Type B pancreatic cell (in vitro differentiated cells): Measurements from ENCODE around the gene VIT. TPM values are rescaled to one million over a fixed set of nuclear protein-coding genes. Genes with fewer than 3 reads are reported as not detected.

Experiments
- DNase-seq: peaks from one replicate; pipeline ENCODE4 v3.0.0; 2021; ENCODE audit warnings: mixed read lengths; ENCODE audit not compliant: unreplicated experiment; ENCODE audit errors: extremely low spot score
- H3K27ac Mint-ChIP-seq: 2 replicates; pipeline ENCODE4 v1.8.0; 2021; ENCODE audit warnings: mild to moderate bottlenecking, mixed read lengths
- H3K27me3 Mint-ChIP-seq: 2 replicates; pipeline ENCODE4 v1.8.0; 2021; ENCODE audit warnings: mixed read lengths
- H3K36me3 Mint-ChIP-seq: 2 replicates; pipeline ENCODE4 v1.8.0; 2021; ENCODE audit warnings: mixed read lengths
- H3K4me1 Mint-ChIP-seq: one replicate; pipeline ENCODE4 v1.8.0; 2021; ENCODE audit warnings: mixed read lengths; ENCODE audit not compliant: unreplicated experiment
- H3K4me3 Mint-ChIP-seq: 2 replicates; pipeline ENCODE4 v1.8.0; 2021; ENCODE audit warnings: mild to moderate bottlenecking, mixed read lengths
- H3K9me3 Mint-ChIP-seq: 2 replicates; pipeline ENCODE4 v1.8.0; 2021; ENCODE audit warnings: mixed read lengths
- total RNA-seq: library from RNA; stranded (reverse); gene quantifications from 2 replicates; pipeline ENCODE4 v1.2.1, GENCODE V29; 2021; ENCODE audit warnings: low replicate concordance
- TF ChIP-seq, protein P1 (sequence below): fragments of 200-600 bp; sonication (generic); conservative IDR thresholded peaks from 2 replicates; pipeline ENCODE4 v1.5.0; 2021; ENCODE audit warnings: antibody characterized with exemption, mild to moderate bottlenecking

The VIT gene
- total RNA-seq, 1 donor from 2014 or later, result 1.2 TPM

DNA sequence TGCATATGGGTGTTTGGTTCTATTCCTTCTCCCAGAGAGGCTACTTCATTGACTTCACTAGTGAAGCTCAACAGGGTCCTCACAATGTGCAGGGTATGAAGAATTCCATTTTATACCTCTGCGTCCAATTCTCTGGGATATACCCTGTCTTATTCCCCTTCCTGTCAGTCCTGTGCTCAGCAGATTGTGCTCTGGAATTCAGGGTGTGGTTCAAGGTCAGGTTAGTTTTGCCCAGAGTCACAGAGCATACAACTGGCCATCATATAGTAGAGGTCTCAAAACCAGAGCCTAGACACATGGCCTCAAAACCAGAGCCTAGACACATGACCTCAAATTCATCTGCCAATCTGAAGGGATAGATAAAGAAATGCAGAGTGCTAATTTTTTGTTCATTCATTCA, 38.8 kb upstream of the VIT start:
- H3K4me1 Mint-ChIP-seq, result no peaks in the 10 kb centered on the region
- H3K9me3 Mint-ChIP-seq, result no peaks in the 10 kb centered on the region
- no peaks in the 10 kb centered on the region for H3K36me3 Mint-ChIP-seq
- H3K27me3 Mint-ChIP-seq, result no peaks in the 10 kb centered on the region
- H3K4me3 Mint-ChIP-seq, result no peak overlapping the region
- TF ChIP-seq, protein P1, sequence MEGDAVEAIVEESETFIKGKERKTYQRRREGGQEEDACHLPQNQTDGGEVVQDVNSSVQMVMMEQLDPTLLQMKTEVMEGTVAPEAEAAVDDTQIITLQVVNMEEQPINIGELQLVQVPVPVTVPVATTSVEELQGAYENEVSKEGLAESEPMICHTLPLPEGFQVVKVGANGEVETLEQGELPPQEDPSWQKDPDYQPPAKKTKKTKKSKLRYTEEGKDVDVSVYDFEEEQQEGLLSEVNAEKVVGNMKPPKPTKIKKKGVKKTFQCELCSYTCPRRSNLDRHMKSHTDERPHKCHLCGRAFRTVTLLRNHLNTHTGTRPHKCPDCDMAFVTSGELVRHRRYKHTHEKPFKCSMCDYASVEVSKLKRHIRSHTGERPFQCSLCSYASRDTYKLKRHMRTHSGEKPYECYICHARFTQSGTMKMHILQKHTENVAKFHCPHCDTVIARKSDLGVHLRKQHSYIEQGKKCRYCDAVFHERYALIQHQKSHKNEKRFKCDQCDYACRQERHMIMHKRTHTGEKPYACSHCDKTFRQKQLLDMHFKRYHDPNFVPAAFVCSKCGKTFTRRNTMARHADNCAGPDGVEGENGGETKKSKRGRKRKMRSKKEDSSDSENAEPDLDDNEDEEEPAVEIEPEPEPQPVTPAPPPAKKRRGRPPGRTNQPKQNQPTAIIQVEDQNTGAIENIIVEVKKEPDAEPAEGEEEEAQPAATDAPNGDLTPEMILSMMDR, result no peak
- no peak overlapping the region for H3K27ac Mint-ChIP-seq
- DNase-seq, result no peak

DNA sequence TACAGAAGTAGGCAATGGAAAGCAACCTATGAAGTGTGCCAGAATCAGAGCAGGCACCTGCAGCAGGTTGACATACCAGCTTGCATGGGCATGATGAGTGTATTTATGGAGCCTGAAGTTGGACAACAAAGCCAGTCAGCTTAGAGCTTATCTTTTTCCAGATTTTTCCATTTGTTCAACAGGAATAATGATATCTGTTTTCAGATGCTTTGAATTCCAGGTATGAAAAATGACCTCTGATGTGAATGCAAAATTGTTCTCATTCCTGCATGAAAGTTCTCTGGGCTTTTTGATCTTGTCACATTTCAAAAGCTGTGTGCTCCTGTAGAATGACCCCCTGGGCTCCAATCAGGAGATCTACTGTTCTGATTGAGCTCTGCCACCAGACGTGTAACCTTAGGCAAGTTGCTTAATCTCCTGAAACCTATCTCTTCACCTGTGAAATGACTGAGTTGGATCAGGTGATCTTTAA, 38.2 kb upstream of the VIT start:
- TF ChIP-seq, protein P1, result no peak
- H3K9me3 Mint-ChIP-seq, result no peaks in the 10 kb centered on the region
- H3K4me1 Mint-ChIP-seq, result no peaks in the 10 kb centered on the region
- no peak overlapping the region for H3K4me3 Mint-ChIP-seq
- no peak overlapping the region for H3K27ac Mint-ChIP-seq
- H3K36me3 Mint-ChIP-seq, result no peaks in the 10 kb centered on the region
- H3K27me3 Mint-ChIP-seq, result no peaks in the 10 kb centered on the region
- no peak for DNase-seq

DNA sequence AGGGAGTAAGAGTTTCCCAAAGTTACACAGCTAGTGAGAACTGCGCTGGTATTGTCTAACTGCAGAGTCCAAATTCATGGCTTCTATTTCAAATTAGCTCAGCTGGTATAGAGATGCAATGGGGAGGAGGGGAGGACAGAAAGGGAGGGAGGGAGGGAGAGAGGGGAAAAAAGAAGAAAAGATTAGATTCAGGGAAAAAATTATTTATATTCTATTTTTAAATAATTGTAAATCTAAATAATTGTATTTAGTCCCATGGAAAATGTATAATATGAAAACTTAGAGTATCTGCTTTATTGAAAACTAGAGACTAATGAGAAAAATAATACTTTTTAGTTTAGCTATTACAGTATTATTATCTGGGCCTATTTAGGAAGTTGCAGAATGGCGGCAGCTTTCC, 37.3 kb upstream of the VIT start:
- no peaks in the 10 kb centered on the region for H3K9me3 Mint-ChIP-seq
- no peak for DNase-seq
- H3K27ac Mint-ChIP-seq, result no peak overlapping the region
- H3K4me1 Mint-ChIP-seq, result no peaks in the 10 kb centered on the region
- H3K36me3 Mint-ChIP-seq, result no peaks in the 10 kb centered on the region
- TF ChIP-seq, protein P1, result no peak
- no peak overlapping the region for H3K4me3 Mint-ChIP-seq
- no peaks in the 10 kb centered on the region for H3K27me3 Mint-ChIP-seq

DNA sequence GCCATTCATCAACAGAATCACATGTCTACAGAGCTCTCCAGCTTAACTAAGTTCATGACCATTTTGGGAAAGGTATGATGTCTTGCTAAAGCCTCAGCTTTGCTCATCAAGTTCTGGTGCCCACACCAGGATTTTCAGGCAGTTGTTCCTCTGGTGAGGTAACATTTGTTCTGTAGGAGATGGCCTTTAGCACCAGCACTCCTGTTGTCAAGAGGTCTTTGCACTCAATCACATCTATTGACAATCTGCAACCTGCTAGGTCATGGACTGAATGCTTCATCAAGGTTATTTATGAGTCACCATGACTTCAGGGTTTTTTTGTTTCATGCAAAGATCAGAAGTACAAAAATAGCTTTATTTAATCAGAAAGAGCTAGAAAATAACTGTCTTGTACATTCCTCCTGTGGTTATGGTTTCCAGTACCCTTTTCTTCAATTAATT, 36.6 kb upstream of the VIT start:
- DNase-seq, result no peak
- no peaks in the 10 kb centered on the region for H3K27me3 Mint-ChIP-seq

GRCh38 chr2:36662638-36663037, 33.9 kb upstream of the VIT start:
- H3K27ac Mint-ChIP-seq, result no peak overlapping the region
- no peak overlapping the region for H3K4me3 Mint-ChIP-seq
- TF ChIP-seq, protein P1, result no peak
- no peaks in the 10 kb centered on the region for H3K27me3 Mint-ChIP-seq
- H3K36me3 Mint-ChIP-seq, result no peaks in the 10 kb centered on the region
- DNase-seq, result no peak
- H3K9me3 Mint-ChIP-seq, result no peaks in the 10 kb centered on the region
- no peaks in the 10 kb centered on the region for H3K4me1 Mint-ChIP-seq

More for the DNA sequence above, 36.6 kb upstream of the VIT start:
- H3K27ac Mint-ChIP-seq, result no peak overlapping the region
- H3K36me3 Mint-ChIP-seq, result no peaks in the 10 kb centered on the region
- TF ChIP-seq, protein P1, result no peak
- no peaks in the 10 kb centered on the region for H3K9me3 Mint-ChIP-seq
- no peak overlapping the region for H3K4me3 Mint-ChIP-seq
- H3K4me1 Mint-ChIP-seq, result no peaks in the 10 kb centered on the region

- Mint-ChIP-seq H3K4me3 (no peak overlapping the region), H3K27me3 (no peaks in the 10 kb centered on the region), H3K4me1 (no peaks in the 10 kb centered on the region), H3K27ac (no peak overlapping the region), H3K9me3 (no peaks in the 10 kb centered on the region), H3K36me3 (no peaks in the 10 kb centered on the region)
- TF ChIP-seq, protein P1, result no peak
- no peak for DNase-seq
Measured at GRCh38 chr2:36663295-36663694, 33.2 kb upstream of the VIT start.
